Transverse colon (tissue), 4 donors: ENCODE measurements around the gene RBFOX1. TPM values are rescaled to one million over a fixed set of nuclear protein-coding genes. Genes with fewer than 3 reads are reported as not detected.

Experiments used
- DNase-seq: peaks from one replicate; pipeline ENCODE4 v3.0.0-alpha.2; 2019
- H3K27ac ChIP-seq, 4 donors: fragments of 200-600 bp; sonication (generic); 2 replicates each; pipeline ENCODE4 v1.5.1; 2016 to 2018; ENCODE audit warnings: inconsistent platforms in 4 of 4
- H3K27me3 ChIP-seq: fragments of 200-600 bp; sonication (generic); 2 replicates; pipeline ENCODE4 v1.5.1; 2017; ENCODE audit warnings: inconsistent platforms
- H3K36me3 ChIP-seq, 4 donors: fragments of 200-600 bp; sonication (generic); 2 replicates each; pipeline ENCODE4 v1.5.1; 2017 to 2019; ENCODE audit warnings: inconsistent platforms in 4 of 4
- H3K4me1 ChIP-seq, 4 donors: fragments of 200-600 bp; sonication (generic); 2 replicates each; pipeline ENCODE4 v1.5.1; 2017 to 2020; ENCODE audit warnings: inconsistent platforms in 4 of 4
- H3K4me3 ChIP-seq, 4 donors: fragments of 200-600 bp; sonication (generic); 1 replicate in 1 of 4; 2 replicates in 3 of 4; pipeline versions ENCODE4 v1.5.1 to v1.6.1; 2017 to 2019; ENCODE audit warnings: inconsistent platforms in 4 of 4
- H3K9me3 ChIP-seq, 2 donors: fragments of 200-600 bp; sonication (generic); 2 replicates each; pipeline ENCODE4 v1.5.1; 2017 to 2019; ENCODE audit warnings: inconsistent platforms in 2 of 2
- CTCF ChIP-seq, 5 experiments: fragments of 200-600 bp in 3 of 5; fragments of 450-650 bp in 2 of 5; sonication (generic) in 3 of 5; IDR thresholded peaks; 1 replicate in 2 of 5; 2 replicates in 3 of 5; pipeline ENCODE4 v1.5.1; 2016 to 2017; ENCODE audit warnings: antibody characterized with exemption in 5 of 5, inconsistent platforms in 3 of 5, mild to moderate bottlenecking in 2 of 5, moderate library complexity in 1 of 5
- EP300 ChIP-seq: sonication (generic); formaldehyde crosslinking; IDR thresholded peaks from one replicate; pipeline ENCODE4 v1.6.1; 2017; ENCODE audit warnings: antibody characterized with exemption, low read depth
- POLR2A ChIP-seq: fragments of 450-650 bp; IDR thresholded peaks from one replicate; pipeline ENCODE4 v1.6.1; 2016; ENCODE audit warnings: antibody characterized with exemption, mild to moderate bottlenecking, moderate library complexity
- POLR2AphosphoS5 ChIP-seq, 3 donors: sonication (generic); formaldehyde crosslinking; IDR thresholded peaks; one replicate each; pipeline ENCODE4 v1.6.1; 2016; ENCODE audit warnings: antibody characterized with exemption in 3 of 3
- WGBS, 2 donors: methylation state at CpG; one replicate each; pipeline ENCODE4 v1.1.5; 2018; ENCODE audit warnings: low coverage in 1 of 2; 5-methylcytosine and 5-hydroxymethylcytosine counted together
- in situ Hi-C, 4 donors: fragments of 200-750 bp; cut with MboI; loops; one replicate each; pipeline versions ENCODE4 v1.15.0 to v1.15.1; 2017; ENCODE audit warnings: low sequenced_read_pairs in 3 of 4, low pct_ligation_motif_present in 1 of 4, low pct_unique_long_range_greater_than_20kb in 1 of 4
- intact Hi-C: fragments of 100-400 bp; cut with DNase I; formaldehyde crosslinking; loops from one replicate; pipeline ENCODE4 v1.15.1; 2023; ENCODE audit warnings: low total_unique reads
- total RNA-seq, 4 donors: library from RNA; depleted of rRNA; stranded (reverse); fragments of >200 nt; gene quantifications; one replicate each; pipeline ENCODE4 v1.1.0, GENCODE V29; 2016

Gene RBFOX1
- total RNA-seq, 4 donors from 2014 or later: 2.3 to 8.2 (median 3.2) TPM

DNA sequence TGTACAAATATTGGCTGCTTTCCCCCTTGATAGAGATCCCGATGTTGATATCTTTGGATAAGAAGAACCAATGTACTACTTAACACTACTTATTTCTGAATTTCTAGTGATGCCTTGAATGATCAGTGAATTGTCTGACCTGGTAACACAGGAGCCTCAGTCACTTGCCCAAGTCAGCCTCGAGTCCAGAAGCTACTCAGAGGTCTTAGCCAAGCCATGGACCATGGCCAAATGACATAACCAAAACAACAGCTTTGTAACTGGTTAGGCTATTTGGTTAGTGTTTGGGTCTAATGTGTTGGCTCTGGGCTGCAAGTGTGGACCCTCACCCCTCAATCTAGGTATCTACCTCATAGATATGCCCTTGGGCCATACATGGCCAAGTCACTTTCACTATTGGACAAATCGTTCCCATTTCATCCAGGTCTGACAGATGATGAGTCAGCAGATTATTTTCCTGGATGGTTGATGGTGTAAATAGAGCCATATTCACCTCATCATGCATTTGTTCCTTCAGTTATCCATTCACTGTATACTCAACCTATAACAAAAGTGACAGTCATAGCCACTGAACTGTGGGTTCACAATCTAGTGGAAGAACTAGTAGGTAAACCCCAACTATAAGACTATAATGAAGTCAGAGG is 3.5 kb downstream of the RBFOX1 start:
- Histone ChIP-seq H3K9me3 (no peaks in the 10 kb centered on the region), H3K4me1 (no peaks in the 10 kb centered on the region), H3K27me3 (no peaks in the 10 kb centered on the region), H3K27ac (no peak overlapping the region), H3K36me3 (no peaks in the 10 kb centered on the region), H3K4me3 (no peak overlapping the region)
- WGBS, 2 donors: 69 to 80% methylated on average over 2 to 3 of the region's 3 CpGs
- intact Hi-C loops: no loop called here
- DNase-seq: no peak
- in situ Hi-C loops: no loop called here
- TF ChIP-seq EP300 (no peak), CTCF (IDR thresholded peaks at IDR 0.05) (no peak)

DNA sequence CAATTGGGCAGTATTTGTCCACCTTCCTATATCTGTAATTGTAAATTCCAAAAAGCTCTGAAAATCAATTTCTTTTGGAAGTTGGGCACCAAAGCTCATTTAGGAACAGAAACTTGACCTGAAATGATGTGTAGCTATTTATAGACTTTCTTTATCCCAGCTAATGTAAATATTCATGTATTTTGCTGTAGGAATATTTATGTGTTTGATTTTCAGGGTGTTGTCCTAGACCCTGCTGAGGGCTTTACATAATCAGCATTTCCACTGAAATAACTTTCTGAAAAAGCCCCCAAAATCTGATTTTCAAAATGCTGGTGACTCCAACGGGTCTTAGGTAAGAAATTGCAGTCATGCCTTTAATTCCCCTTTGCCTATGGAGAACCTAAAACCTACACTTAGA is 4.1 kb downstream of the RBFOX1 start:
- Histone ChIP-seq H3K4me1 (no peaks in the 10 kb centered on the region), H3K27ac (no peak overlapping the region), H3K4me3 (no peak overlapping the region), H3K27me3 (no peaks in the 10 kb centered on the region), H3K9me3 (no peaks in the 10 kb centered on the region), H3K36me3 (no peaks in the 10 kb centered on the region)
- 57 to 63% methylated on average over 1 of the region's 1 CpG for WGBS, 2 donors
- no peak for TF ChIP-seq POLR2AphosphoS5 (IDR thresholded peaks at IDR 0.05)
- TF ChIP-seq CTCF (IDR thresholded peaks at IDR 0.05): no peak
- no peak for TF ChIP-seq POLR2A
- TF ChIP-seq EP300: no peak
- in situ Hi-C loops: no loop called here
- DNase-seq: no peak
- intact Hi-C loops: no loop called here

DNA sequence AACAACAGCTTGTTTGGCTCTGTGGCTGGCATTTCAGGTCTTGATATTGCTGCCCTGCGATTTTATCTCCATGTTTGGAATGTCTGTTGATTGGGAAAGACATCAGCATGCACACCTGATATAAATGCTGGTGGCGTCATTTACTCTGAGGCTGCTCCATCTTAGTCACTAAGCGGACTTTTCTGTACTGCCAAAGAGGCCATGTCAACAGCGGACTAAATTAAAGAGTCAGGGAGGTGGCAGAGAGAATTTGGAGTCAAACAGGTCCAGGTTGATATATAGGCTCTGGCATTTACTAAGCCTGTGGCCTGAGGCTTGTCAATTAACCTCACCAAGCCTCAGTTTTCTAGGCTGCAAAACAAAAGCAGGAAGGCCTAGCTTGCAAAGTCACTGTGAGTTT is 6.2 kb downstream of the RBFOX1 start:
- H3K27ac ChIP-seq: no peak overlapping the region
- in situ Hi-C loops: no loop called here
- no peaks in the 10 kb centered on the region for H3K4me1 ChIP-seq

GRCh38 chr16:7339700-7340099 is 7.1 kb downstream of the RBFOX1 start:
- no peaks in the 10 kb centered on the region for H3K27me3 ChIP-seq
- H3K9me3 ChIP-seq: no peaks in the 10 kb centered on the region
- 80 to 100% methylated on average over 1 of the region's 1 CpG for WGBS, 2 donors
- H3K4me3 ChIP-seq: no peak overlapping the region
- TF ChIP-seq CTCF (IDR thresholded peaks at IDR 0.05) (no peak), POLR2AphosphoS5 (IDR thresholded peaks at IDR 0.05) (no peak), POLR2A (no peak), EP300 (no peak)
- in situ Hi-C loops: no loop called here
- no peak for DNase-seq
- intact Hi-C loops: no loop called here
- H3K36me3 ChIP-seq: no peaks in the 10 kb centered on the region
- no peaks in the 10 kb centered on the region for H3K4me1 ChIP-seq
- H3K27ac ChIP-seq: no peak overlapping the region

More for the DNA sequence above, 6.2 kb downstream of the RBFOX1 start:
- DNase-seq: no peak
- H3K9me3 ChIP-seq: no peaks in the 10 kb centered on the region
- no peaks in the 10 kb centered on the region for H3K27me3 ChIP-seq
- no peak overlapping the region for H3K4me3 ChIP-seq
- H3K36me3 ChIP-seq: no peaks in the 10 kb centered on the region
- intact Hi-C loops: no loop called here
- TF ChIP-seq POLR2A: no peak
- TF ChIP-seq EP300: no peak
- TF ChIP-seq POLR2AphosphoS5 (IDR thresholded peaks at IDR 0.05): no peak
- no peak for TF ChIP-seq CTCF (IDR thresholded peaks at IDR 0.05)
- 89% methylated on average over 4 of the region's 4 CpGs; no CpG with 5 or more reads in 1 of the 2 donors for WGBS, 2 donors
